HG02759 (cell line): ENCODE results near the gene B4GALNT4.
A peak's percentile ranks its signal among the peaks of the same experiment; 100 is the strongest.
"Not testable (repeated sequence)": the region's sequence is repeated elsewhere in the genome, so short reads cannot be mapped to it uniquely, and the experiment has no call there.

Experiments used
- ATAC-seq: cut with Tn5 transposase; IDR thresholded peaks from one replicate; pipeline ENCODE4 v1.9.1; 2021; ENCODE audit warnings: mild to moderate bottlenecking, moderate library complexity; ENCODE audit not compliant: unreplicated experiment

The B4GALNT4 gene, protein sequence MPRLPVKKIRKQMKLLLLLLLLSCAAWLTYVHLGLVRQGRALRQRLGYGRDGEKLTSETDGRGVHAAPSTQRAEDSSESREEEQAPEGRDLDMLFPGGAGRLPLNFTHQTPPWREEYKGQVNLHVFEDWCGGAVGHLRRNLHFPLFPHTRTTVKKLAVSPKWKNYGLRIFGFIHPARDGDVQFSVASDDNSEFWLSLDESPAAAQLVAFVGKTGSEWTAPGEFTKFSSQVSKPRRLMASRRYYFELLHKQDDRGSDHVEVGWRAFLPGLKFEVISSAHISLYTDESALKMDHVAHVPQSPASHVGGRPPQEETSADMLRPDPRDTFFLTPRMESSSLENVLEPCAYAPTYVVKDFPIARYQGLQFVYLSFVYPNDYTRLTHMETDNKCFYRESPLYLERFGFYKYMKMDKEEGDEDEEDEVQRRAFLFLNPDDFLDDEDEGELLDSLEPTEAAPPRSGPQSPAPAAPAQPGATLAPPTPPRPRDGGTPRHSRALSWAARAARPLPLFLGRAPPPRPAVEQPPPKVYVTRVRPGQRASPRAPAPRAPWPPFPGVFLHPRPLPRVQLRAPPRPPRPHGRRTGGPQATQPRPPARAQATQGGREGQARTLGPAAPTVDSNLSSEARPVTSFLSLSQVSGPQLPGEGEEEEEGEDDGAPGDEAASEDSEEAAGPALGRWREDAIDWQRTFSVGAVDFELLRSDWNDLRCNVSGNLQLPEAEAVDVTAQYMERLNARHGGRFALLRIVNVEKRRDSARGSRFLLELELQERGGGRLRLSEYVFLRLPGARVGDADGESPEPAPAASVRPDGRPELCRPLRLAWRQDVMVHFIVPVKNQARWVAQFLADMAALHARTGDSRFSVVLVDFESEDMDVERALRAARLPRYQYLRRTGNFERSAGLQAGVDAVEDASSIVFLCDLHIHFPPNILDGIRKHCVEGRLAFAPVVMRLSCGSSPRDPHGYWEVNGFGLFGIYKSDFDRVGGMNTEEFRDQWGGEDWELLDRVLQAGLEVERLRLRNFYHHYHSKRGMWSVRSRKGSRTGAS

DNA sequence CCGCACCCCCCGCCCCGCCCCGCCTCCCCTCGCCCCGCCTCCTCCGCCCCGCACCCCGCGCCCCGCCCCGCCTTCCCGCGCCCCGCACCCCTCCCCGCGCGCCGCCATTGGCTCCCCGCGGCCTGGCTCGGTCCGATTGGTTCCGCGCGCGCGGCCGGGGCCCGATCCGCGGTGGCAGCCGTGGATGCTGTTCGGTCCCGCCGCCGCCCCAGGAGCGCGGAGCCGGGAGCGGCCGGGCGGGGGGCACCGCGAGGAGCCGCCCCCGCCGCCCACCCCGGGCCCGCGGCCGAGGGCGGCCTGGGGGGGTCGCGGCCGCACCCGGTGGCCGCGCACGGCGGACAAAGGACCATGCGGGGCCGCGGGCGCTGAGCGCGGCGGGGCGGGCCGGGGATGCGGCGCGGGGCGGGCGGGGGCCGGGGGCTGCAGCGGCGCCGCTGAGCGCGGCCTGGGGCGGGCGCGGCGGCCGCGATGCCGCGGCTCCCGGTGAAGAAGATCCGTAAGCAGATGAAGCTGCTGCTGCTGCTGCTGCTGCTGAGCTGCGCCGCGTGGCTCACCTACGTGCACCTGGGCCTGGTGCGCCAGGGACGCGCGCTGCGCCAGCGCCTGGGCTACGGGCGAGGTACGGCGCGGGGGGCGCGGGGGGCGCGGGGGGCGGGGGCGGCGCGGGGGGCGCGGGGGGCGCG lies at the start of gene B4GALNT4:
Gene B4GALNT4 (plus strand): TSS at position 164 of the 683 bp plus-strand sequence. CDS start 305 bp downstream, at position 469.
- no peak for ATAC-seq

DNA sequence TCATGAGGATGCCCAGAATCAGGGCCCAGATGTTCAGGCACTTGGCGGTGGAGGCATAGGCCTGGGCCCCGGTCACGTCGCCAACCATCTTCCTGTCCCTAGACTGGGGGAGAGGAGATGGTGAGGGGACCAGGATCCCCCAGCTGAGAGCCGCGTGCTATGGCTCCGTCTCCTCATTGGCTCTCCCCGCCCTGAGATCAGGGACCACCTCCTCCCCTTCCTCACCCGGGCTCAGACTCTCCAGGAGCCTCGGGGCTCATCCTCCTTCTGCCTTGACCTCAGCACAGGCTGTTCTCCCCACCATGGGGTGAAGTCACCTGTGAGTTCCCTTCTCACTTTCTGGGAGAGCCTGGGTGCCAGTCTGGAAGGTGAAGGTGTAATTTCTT lies 49.4 kb upstream of the B4GALNT4 start:
- not testable (repeated sequence) for ATAC-seq

DNA sequence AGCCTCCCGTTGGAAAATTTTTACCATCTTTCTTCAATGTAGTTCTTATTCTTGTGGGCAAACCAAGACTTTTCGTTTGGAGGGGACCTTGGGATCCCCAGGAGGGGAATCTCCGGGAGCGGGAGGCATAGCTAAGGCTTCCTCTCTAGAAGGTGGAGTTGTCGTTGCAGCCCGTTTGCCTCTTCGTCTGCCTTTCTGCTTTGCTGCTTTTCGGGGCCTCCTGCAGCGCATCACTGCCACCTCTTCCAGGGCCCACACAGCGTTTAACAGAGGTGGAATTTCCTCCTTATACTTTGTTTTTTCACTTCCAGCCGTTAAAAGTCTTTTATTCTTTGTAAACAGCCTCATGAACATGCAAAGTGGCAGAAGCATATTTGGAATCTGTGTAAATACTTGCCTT lies 45.1 kb upstream of the B4GALNT4 start:
- ATAC-seq: no peak

DNA sequence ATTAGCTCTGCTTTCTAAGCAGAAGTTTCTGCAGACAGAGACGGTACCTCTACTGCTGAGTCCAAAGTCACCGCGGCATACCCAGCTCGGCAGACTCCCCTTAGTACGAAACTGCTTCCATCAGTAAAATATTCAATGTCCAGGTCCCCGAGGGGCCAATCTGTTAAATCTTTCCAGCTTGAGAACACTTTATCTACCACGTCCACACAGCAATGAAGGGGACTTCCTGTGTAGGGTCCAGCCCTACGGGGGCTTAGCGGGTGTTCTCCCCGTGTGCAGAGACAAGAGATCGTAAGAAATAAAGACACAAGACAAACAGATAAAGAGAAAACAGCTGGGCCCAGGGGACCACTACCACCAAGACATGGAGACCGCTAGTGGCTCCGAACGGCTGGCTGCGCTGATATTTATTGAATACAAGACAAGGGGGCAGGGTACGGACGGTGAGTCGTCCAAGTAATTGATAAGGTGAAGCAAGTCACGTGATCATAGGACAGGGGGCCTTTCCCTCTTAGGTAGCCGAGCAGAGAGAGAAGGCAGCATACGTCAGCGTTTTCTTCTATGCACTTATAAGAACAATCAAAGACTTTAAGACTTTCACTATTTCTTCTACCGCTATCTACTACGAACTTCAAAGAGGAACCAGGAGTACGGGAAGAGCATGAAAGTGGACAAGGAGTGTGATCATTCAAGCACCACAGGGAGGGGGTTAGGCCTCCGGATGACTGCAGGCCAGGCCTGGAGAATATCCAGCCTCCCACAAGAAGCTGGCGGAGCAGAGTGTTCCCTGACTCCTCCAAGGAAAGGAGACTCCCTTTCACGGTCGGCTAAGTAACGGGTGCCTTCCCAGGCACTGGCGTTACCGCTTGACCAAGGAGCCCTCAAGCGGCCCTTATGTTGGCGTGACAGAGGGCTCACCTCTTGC lies 44.4 kb upstream of the B4GALNT4 start:
- ATAC-seq: not testable (repeated sequence)

DNA sequence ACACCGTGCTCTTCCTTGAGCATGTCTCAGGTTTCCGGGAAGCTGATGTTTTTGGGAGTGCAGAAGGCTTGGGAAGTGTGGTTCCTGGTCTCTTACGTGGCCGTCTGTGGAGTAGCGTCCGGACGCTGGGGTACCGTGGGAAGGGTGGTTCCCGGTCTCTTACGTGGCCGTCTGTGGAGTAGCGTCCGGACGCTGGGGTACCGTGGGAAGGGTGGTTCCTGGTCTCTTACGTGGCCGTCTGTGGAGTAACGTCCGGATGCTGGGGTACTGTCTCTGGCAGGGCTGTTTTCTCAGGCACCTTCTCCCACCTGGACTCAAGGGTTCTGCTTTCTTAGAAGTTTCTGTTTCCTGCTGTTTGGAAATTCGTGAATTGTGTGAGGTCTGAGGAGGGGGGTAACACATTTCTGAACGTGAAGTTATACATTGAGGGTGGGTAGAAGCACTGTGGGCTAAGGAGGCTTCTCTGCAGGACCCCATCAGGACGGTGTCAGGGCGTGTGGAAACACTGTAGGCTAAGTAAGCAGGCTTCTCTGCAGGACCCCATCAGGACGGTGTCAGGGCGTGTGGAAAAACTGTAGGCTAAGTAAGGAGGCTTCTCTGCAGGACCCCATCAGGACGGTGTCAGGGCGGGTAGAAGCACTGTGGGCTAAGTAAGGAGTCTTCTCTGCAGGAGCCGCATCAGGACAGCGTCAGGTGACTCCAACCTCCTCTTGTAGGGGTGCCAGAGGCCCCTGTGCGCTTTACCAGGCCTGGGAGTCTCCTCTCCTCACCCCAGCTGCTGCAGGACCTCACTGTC lies 43.3 kb upstream of the B4GALNT4 start:
- no peak for ATAC-seq

DNA sequence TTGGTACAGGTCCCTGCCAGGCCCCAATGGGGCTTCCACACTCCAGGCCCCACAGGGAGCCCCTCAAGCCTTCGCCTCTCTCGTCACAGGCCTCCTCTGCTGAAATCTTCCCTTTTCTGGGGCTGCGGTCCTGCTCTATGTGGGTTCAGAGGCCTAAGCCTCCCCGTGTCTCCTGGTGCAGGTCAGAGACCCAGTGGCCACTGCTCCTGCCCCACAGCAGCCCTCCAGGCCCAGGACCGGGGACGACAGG lies 42.8 kb upstream of the B4GALNT4 start:
- no peak for ATAC-seq

DNA sequence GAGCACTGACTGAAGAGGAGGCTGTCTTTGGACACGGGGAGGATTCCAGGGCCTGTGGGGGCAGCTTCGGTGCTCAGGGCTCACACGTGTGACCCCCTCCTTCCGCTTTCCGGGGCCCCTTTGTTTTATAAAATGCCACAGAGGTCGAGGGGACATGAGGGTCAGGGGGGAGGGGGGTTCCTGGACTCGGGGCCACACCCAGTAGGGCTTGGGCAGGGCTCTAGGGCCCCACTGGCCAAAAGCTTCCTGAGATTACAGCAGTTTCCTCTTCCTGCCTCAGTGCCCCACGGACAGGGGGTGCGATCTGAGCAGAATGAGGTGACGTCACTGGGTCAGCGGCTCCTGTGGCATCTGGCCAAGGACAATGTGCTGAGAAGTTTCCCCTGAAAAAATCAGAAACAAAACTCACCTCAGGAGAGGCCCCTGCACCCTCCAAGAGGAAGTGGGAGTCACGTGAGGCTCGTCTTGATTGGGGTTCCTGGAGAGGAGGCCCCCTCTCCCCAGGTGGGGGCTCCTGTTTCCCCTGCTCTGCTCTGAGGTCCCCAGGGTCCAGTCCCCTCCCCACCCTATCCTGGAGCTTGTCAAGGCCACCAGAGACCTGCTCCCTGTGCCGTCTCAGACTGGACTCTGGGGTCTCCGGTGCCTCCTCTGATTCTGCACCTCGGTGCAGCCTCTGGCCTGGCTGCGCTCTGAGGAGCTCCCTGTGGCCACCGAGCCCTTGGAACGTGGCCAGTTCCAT lies 42.3 kb upstream of the B4GALNT4 start:
- peak; percentile 77 for ATAC-seq

DNA sequence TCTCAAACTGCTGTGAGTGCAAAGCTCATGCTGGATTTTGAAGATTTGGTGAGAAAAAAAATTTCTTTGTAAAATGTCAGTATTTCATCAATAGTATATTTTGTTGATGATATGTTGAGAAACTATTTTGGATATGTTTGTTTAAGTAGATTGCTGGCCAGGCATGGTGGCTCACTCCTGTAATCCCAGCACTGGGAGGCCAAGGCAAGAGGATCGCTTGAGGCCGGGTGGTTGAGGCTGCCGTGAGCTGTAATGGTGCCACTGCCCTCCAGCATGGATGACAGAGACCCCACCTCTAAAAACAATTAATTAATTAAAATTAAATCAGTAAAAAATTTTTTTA lies 41.7 kb upstream of the B4GALNT4 start:
- no peak for ATAC-seq

DNA sequence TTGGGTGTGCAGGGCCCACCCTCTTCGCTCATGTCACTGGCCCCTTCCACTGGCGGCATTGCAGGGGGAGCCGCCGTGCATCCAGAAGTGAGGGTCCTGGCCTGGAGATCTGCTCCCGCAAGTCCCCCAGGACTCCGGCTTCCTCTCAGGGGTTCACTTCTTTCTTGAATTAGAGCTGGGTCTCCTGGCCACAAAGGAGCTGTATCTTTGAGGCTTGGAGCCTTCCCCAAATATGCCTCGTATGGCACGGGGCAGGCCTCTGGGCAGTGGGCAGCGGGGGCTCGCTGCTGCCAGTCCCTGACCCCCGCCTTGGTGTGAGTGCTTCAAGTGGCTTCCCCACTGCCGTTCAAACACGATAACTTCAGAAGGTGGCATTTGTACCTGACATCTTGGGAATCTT lies 41.3 kb upstream of the B4GALNT4 start:
- ATAC-seq: no peak

DNA sequence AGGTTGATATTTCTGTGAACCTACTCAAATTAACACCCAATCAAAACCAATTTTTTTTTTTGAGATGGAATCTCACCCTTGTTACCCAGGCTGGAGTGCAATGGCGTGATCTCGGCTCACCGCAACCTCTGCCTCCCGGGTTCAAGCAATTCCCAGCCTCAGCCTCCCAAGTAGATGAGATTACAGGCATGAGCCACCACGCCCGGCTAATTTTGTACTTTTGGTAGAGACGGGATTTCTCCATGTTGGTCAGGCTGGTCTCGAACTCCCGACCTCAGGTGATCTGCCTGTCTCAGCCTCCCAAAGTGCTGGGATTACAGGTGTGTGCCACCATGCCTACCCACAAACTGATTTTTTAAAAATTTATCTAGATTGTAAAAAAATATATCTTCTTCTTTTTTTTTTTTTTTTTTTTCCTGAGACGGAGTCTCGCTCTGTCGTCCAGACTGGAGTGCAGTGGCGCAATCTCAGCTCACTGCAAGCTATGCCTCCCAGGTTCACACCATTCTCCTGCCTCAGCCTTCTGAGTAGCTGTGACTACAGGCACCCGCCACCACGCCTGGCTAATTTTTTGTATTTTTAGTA lies 40.7 kb upstream of the B4GALNT4 start:
- ATAC-seq: not testable (repeated sequence)

DNA sequence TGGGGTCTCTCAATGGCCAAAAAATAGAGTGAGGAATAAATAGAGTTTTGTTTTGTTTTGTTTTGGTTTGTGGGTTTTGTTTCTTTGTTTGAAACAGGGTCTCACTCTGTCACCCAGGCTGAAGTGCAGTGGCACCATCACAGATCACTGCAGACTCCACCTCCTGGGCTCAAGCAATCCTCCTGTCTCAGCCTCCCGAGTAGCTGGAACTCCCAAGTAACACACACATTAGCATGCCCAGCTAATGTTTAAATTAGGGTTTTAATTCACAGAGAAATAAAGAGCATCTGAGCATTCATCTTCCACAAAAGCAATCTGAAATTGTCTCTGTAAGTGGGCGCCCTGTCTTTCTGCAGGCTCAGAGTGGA lies 39.4 kb upstream of the B4GALNT4 start:
- no peak for ATAC-seq

DNA sequence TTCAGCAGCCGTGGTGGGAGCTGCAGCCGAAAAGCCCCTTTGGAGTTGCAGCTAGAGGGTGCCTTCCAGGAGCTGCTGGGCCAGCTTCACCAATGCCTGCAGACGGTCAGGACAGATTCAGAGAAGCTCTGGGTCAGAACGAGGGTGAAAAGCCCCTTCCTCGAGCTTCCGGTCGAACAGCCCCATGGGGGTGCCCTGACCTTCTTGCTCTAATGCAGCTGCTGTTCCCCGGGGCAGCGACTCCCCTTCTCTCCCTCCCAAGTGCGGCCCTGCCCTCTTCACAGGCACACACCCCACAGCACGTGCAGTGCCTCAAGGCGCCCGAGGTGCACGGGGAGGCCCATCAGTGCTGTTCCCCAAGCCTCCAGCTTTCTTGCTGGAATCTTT lies 39.0 kb upstream of the B4GALNT4 start:
- ATAC-seq: no peak

DNA sequence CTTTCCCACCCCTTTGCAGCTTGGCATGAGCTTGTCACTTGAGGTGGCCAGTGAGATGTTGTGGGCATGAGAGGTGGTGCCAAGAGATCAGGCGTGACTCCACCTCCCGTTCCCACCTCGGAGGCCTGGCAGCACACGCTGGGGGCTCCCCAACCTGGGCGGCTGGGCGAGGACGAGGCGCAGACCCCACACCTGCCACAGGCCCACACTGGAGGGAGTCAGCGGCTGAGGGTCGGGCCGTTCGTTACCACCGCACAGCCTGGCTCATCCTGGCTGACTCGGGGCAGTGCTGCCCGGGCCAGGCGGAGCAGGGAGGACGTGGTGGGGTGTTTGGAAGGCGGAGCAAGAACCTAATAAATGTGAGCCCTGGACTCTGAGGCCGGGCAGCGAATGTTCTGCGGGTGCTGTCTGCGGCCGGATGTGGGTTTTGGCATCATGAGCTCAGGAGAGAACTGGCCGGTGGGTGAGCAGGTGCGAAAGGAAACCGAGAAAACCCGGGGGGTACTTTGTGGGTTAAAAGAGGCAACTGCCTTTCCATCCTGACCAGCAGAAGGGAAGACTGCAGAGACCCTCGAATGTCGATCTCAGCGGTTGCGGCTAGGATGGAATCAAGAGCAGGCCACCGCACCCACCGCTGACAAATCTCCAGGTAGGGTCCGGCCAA lies 38.5 kb upstream of the B4GALNT4 start:
- no peak for ATAC-seq

DNA sequence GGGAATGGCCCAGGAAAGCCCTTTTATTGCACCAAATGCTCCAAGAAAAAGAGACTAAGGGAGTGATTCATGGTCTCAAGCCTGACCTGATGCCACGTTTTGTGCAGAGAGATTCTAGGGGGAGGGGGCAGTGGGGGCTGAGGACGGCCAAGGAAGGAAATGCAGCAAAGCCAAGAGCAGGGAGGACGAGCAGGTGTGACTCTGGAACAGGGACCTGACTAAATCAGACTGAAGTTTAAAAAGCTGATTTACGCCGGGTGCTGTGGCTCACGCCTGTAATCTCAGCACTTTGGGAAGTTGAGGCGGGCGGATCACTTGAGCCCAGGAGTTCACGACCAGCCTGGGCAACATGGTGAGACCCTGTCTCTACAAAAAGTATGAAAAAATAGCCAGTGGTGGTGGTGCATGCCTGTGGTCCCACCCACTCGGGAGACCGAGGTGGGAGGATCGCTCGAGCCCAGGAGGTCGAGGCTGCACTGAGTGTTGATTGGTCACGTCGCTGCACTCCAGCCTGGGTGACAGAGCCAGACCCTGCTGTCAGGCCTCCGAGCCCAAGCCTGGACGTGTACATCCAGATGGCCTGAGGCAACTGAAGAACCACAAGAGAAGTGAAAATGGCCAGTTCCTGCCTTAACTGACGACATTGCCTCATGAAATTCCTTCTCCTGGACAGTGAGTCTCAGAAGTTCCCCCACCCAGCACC lies 37.8 kb upstream of the B4GALNT4 start:
- ATAC-seq: no peak

DNA sequence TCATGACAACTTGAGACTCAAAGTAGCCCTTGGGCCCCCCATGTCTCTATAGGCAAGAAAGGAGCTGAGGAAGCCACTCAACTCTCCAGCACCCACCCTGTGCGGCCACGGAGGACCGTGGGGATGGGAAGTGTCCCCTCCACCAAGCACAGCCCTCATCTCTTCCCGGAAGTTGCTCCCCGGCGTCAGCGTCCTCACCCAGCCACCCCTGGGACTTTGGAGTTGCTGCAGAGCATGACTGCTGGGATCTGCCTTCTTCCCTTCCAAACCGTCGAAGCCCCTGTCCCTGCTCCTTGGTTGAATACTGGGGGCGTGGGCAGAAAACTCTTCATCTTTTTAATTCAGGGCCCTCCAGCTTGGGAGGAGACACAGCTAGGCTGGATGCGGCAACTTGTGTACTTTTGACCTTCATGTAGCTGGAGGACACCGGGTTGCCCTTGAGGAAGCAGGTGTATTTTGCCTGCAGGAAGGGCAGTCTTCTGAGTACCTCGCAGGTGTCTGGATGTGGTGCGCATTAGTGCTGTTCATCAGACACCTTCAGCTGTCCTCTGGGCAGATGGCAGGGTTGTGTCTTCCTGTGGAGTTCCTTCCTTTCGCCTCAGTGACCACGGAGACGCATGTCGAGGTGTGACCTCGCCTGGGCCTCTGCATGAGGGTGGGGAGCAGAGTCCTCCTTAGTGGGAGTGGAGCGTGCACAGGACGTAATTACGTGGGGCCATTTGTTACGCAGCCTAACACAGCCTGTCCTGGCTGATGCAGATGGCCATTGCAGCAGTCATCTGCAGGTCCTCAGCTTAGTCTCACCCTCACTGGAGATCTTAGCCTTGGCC lies 36.4 kb upstream of the B4GALNT4 start:
- no peak for ATAC-seq

DNA sequence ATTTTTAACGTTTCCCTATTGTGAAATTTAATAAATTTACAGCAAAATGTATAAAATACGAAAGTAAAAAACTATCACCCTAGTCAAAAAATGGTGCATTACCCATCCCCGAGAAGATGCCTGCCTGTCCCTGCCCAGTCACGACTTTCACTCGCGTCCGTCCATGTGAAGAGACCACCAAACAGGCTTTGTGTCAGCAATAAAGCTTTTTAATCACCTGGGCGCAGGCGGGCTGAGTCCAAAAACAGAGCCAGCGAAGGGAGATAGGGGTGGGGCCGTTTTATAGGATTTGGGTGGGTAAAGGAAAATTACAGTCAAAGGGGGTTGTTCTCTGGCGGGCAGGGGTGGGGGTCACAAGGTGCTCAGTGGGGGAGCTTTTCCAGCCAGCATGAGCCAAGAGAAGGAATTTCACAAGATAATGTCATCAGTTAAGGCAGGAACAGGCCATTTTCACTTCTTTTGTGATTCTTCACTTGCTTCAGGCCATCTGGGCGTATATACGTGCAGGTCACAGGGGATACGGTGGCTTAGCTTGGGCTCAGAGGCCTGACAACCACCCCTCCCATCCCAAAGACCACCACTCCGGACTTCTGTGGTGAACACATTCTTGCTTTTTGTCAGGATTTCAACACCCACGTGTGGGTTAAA lies 35.6 kb upstream of the B4GALNT4 start:
- not testable (repeated sequence) for ATAC-seq
